Daoy (cell line): Measurements from ENCODE around the gene B3GALNT1. TPM values are rescaled to one million over a fixed set of nuclear protein-coding genes. Genes with fewer than 3 reads are reported as not detected.

Experiments
- DNase-seq: peaks from one replicate; pipeline ENCODE4 v3.0.0-alpha.2; 2015; ENCODE audit warnings: low read depth
- total RNA-seq: library from RNA; depleted of rRNA; stranded (reverse); fragments of >200 nt; shearing (Covaris generic); gene quantifications from 2 replicates; pipeline ENCODE4 v1.2.3, GENCODE V29; 2014; rRNA removed

Gene B3GALNT1
- total RNA-seq: 23.1 and 28.4 TPM in 2 replicates

GRCh38 chr3:161104561-161105551 lies at the start of gene B3GALNT1:
B3GALNT1 (minus strand) TSS chr3:161105349; CDS start chr3:161086754, 18,595 bp downstream.
- peak; percentile 67 for DNase-seq

- DNase-seq: no peak
These were observed 48.3 kb upstream of the B3GALNT1 start for GRCh38 chr3:161153480-161153879.

DNA sequence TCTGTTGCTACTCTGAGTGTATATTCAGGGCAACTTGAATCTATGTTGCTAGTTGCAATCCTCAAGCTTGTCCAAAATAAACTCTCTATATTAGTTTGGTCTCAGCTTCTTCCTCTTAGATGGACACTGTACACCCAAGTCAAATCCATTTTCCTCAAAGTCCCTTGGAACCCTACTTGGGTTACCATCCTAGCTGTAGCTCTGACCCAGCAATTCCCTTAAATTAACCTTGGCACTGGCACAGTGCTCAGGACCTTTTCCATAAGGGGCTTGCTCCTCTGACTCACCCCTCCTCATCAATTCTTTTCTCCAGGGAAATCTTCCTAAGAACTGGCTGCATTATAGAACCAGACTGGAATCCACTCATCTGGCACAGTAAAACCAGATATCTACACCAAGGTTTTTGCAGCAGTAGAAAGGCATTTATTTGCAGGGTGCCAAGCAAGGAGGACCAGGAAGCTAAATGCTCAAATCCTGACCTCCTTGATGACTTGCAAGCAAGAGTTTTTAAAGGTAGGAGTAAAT lies 44.9 kb upstream of the B3GALNT1 start:
- peak; percentile 21 for DNase-seq

DNA sequence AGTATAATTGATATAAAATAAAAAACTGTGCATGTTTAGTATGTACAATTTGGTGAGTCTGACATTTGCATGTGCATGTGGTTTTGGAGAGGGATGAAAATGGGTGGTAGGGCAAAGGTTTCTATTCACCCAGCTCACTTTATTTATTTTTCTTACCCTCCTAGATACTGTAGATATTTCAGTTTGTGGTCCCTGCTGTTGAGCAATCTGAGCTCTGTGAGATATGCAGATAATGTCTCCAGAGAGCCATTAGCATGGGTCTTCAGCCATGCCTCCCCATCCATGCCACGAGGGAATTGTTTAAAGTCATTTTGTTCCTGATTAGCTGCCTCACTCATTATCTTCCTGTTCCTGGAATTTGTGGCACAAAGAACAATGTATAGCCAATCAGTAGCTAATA lies 44.4 kb upstream of the B3GALNT1 start:
- DNase-seq: peak; percentile 78

GRCh38 chr3:161148832-161149475 lies 43.8 kb upstream of the B3GALNT1 start:
- DNase-seq: no peak

- DNase-seq: no peak
These were observed 37.3 kb upstream of the B3GALNT1 start for GRCh38 chr3:161142486-161142885.

- no peak for DNase-seq
These were observed 34.5 kb upstream of the B3GALNT1 start for GRCh38 chr3:161139686-161140085.

DNA sequence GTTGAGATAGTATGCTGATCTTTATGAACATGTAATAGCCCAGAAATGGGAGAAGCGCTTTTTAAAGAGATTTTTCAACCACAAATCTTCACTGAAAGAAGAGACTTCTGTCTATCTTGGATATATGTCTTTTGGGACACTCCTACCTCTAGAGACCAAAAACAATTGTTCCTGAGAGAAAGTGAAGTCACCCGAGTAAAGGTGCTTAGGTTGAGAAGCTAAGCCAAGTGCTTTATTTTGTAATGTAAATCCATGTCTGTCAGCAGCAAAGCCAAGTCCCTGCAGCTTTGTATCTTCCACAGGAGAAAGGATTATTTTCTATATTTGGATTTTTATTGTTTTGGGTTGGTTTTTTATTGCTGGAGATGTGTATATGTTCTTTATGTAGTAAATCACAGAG lies 32.1 kb upstream of the B3GALNT1 start:
- DNase-seq: no peak

DNA sequence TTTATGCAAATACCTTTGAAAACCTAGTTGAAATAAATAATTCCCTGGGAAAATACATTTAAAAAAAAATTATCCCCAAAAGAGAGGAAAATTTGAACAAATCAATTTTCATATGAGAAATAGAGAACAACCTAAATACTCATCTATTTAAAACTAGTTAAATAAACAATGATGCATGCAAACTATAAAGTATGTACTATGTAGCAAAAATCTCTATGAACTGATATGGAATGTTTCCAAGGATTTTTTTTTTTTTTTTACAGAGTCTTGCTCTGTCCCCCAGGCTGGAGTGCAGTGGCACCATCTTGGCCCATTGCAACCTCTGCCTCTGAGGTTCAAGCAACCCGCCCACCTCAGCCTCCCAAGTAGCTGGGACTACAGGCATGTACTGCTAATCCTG lies 27.2 kb upstream of the B3GALNT1 start:
- no peak for DNase-seq

DNA sequence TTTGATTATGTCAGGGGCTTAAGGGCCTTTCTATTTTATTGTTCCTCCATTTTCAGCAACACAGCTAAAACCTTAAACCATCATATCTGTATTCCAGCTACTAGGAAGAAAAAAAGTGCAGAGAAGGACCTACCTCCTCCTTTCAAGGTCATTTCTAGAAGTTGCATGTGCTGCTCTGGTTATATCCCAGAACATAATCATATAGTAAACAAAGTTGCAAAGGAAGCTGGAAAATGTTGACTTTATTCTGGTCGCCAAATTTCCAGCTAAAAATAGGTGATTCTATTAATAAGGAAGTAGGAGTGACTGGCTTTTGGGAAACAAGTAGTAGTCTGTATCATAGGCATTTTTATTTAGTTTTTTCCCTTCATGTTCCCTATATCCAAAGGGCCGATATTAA lies 21.3 kb upstream of the B3GALNT1 start:
- no peak for DNase-seq

- peak; percentile 21 for DNase-seq
These were observed 12.5 kb upstream of the B3GALNT1 start for GRCh38 chr3:161117646-161118045.

DNA sequence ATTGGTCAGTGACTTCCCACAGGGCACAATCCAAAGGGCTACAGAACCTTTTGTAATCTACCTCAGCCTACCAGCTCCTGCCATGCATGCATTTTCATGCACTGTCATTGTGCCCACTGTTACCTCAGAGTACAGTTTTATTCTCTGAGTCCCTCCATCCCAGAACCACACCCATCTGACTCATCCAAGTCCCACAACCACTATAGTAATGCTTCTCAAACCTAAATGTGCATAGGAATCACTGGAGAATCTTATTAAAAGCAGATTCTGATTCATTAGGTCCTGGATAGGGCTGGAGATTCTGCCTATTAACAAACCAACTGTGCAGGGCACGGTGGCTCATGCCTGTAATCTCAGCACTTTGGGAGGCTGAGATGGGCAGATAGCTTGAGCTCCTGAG lies 3.7 kb upstream of the B3GALNT1 start:
- peak; percentile 61 for DNase-seq

DNA sequence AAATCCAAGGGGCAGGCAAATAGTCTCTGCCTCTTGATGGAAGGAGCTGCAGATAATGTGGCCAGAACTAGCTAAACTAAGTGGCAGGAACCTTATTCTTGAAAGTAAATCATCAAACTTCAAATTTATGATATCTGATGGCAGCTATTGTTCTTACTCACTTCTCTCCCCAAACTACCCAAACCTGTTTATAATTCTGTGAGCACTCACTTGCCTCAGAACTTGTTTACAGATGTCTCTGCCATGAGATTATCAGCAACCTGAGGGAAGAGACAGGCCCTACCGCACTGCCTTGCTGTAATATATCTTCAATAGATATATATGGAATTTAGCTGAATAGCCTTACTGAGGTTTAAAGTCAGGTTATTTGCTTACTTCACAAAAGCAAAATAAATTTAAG lies 2.2 kb upstream of the B3GALNT1 start:
- no peak for DNase-seq

DNA sequence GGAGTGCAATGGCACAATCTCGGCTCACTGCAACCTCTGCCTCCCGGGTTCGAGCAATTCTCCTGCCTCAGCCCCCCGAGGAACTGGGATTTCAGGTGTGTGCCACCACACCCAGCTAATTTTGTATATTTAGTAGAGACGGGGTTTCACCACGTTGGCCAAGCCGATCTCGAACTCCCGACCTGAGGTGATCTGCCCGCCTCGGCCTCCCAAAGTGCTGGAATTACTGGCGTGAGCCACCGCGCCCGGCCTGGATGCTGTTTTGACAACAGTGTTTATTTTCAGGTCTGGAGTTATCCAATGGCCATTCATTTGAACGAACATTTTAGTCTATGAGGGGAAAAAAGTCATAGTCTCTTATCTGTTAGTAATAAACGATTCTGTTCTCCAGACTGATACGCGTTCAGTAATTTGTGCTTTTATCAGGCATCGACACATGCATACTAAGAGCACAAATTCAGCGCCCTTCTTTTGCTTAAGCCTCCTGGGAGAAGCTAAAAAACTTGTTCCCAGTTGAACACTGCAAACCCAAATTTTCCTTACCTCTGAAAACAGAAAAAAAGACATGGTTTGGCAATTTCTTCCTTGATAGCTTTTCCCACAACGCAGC lies 1.3 kb downstream of the B3GALNT1 start:
- no peak for DNase-seq

GRCh38 chr3:161101609-161102008 lies 3.5 kb downstream of the B3GALNT1 start:
- DNase-seq: no peak

DNA sequence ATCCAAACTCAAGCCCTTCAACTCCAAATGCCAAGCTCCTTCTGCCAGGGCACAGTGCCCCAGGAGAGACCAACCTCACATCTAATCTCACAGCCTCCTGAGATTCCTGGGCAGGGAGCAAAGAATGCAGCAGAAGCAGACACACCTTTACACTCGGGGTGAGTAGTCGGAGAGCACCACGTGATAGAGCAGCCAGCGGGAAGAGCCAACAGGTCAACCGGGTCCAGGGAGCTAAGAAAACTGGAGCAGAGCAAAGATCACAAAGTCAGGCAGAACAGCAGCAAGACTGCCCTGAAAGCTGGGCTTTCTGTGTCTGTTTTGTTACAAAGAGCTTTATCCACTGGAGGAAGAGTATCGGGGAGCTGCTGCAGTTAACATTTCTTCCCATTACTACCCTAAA lies 4.2 kb downstream of the B3GALNT1 start:
- DNase-seq: no peak

DNA sequence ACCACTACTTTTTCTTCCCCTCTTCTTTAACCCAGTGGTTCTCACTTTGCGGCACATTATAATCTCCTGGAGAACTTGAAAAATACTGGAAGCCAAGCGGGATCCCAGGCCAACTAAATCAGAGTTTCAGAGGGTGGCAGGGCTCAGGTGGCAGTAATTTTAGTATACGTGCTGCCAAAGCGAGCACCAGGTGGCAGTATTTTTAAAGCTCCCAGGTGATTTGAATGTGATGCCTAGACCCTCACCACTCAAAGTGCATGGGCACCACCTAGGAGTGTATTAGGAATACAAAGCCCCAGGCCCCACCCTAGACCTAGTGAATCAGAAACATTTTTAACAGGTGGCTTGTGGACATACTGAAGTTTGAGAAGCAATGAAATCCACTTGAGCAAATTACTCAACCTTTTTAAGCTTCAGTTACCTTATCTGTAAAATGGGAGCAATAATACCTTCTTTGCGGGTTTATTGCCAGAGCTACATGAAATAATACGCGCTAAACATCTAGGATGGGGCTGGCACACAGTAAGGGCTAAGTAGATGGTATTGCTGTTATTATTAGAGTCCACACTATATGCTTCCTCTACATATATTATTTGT lies 8.3 kb downstream of the B3GALNT1 start:
- no peak for DNase-seq

DNA sequence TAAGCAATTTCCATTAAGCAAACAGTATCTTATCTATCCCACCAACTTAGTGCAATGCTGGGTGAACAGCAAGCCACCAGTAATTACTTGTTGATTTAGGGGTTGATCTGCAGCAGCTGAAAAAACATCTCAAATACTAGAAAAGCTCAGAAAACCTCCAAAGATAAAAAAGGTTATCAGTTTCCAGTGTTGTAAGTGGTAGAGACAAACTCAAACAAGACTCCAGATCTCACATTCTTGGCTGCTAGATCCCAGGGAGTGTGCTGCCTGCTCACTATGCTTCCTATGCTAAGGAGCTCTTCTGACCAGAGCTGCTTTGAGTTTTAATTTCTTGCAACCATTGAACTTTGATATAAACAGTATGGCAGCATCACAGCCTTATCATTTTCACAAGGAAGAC lies 11.3 kb downstream of the B3GALNT1 start:
- DNase-seq: no peak

DNA sequence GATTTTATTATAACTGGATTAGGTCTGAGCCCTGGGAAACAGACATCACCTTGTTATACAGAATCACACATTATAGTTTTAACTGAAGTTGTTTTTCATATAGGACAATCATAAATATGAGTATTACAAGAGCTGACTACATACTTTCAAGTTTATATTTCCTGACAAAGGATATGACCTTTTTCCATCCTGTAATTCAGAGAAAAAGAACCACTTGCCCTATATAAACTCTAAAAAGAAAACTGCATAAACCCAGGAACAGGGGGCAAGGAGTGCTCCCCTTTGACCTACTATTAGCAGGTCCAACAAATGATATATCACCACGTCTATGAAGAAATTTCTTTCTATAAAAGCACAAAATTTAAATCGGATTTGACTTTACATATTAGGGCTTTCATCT lies 20.9 kb downstream of the B3GALNT1 start:
- DNase-seq: no peak

GRCh38 chr3:161083131-161083530 lies 22.0 kb downstream of the B3GALNT1 start:
- no peak for DNase-seq

DNA sequence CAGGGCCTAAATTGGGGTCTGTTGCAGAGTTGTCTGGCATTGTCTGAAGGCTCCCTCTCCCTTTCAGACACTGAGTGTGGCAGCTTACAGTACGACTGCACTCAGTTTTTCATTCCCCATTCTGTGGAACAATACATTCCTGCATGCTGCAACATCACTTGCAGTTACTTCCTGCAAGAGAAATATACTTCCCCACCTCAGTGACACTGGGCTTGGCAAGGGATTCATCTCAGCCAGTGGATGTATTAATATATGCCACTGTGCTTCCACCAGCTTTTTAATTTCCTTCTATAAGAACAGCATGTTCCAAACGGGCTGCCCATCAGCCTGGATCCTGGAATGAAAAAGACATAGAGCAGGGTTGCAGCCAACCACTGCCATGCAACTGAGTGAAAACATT lies 23.1 kb downstream of the B3GALNT1 start:
- DNase-seq: no peak

GRCh38 chr3:161081633-161082032 lies 23.5 kb downstream of the B3GALNT1 start:
- DNase-seq: no peak
